Trophoblast cell (in vitro differentiated cells and primary cell): ENCODE data around the gene DZANK1.

ENCODE experiments used
- DNase-seq, 2 donors: peaks; one replicate each; pipeline ENCODE4 v3.0.0-alpha.2; 2016
- H2AFZ ChIP-seq: 2 replicates; pipeline ENCODE4 v1.6.1; 2013; ENCODE audit warnings: low read length, moderate library complexity, mild to moderate bottlenecking; ENCODE audit not compliant: insufficient read depth, poor library complexity
- H2AK5ac ChIP-seq: 2 replicates; pipeline ENCODE4 v1.6.1; 2013; ENCODE audit warnings: mild to moderate bottlenecking, low read length
- H2BK120ac ChIP-seq: 2 replicates; pipeline ENCODE4 v1.6.1; 2013; ENCODE audit warnings: low read length, mild to moderate bottlenecking, moderate library complexity; ENCODE audit not compliant: insufficient read depth, poor library complexity
- H2BK12ac ChIP-seq: 2 replicates; pipeline ENCODE4 v1.6.1; 2013; ENCODE audit warnings: mild to moderate bottlenecking, low read length, moderate library complexity
- H2BK5ac ChIP-seq: 2 replicates; pipeline ENCODE4 v1.6.1; 2013; ENCODE audit warnings: low read length, low read depth, moderate library complexity, mild to moderate bottlenecking; ENCODE audit not compliant: poor library complexity
- H3K14ac ChIP-seq: 2 replicates; pipeline ENCODE4 v1.6.1; 2013; ENCODE audit warnings: mild to moderate bottlenecking, low read length
- H3K18ac ChIP-seq: 2 replicates; pipeline ENCODE4 v1.6.1; 2013; ENCODE audit warnings: mild to moderate bottlenecking, low read length
- H3K23ac ChIP-seq: 2 replicates; pipeline ENCODE4 v1.6.1; 2013; ENCODE audit warnings: low read length
- H3K27ac ChIP-seq: 2 replicates; pipeline ENCODE4 v1.5.1; 2013; ENCODE audit warnings: low read depth, mild to moderate bottlenecking, inconsistent platforms, low read length, moderate library complexity
- H3K27me3 ChIP-seq: 2 replicates; pipeline ENCODE4 v1.6.1; 2013; ENCODE audit warnings: inconsistent platforms, mild to moderate bottlenecking, low read length, moderate library complexity; ENCODE audit not compliant: insufficient read depth
- H3K36me3 ChIP-seq, 2 experiments: 1 replicate in 1 of 2; 2 replicates in 1 of 2; pipeline ENCODE4 v1.6.1; 2013; ENCODE audit warnings: low read length in 2 of 2, mild to moderate bottlenecking in 2 of 2, moderate library complexity in 1 of 2; ENCODE audit not compliant: insufficient read depth in 2 of 2, control insufficient read depth in 1 of 2
- H3K4ac ChIP-seq: 2 replicates; pipeline ENCODE4 v1.6.1; 2013; ENCODE audit warnings: low read depth, mild to moderate bottlenecking, low read length, moderate library complexity
- H3K4me1 ChIP-seq, 2 experiments: 1 replicate in 1 of 2; 2 replicates in 1 of 2; pipeline ENCODE4 v1.6.1; 2013; ENCODE audit warnings: low read length in 2 of 2, mild to moderate bottlenecking in 2 of 2, moderate library complexity in 1 of 2; ENCODE audit not compliant: insufficient read depth in 2 of 2, control insufficient read depth in 1 of 2
- H3K4me2 ChIP-seq: 2 replicates; pipeline ENCODE4 v1.6.1; 2013; ENCODE audit warnings: inconsistent platforms, mild to moderate bottlenecking, low read length, moderate library complexity
- H3K4me3 ChIP-seq: 2 replicates; pipeline ENCODE4 v1.5.1; 2013; ENCODE audit warnings: mild to moderate bottlenecking, low read depth, low read length, inconsistent platforms
- H3K79me1 ChIP-seq: one replicate; pipeline ENCODE4 v1.6.1; 2013; ENCODE audit warnings: low read length
- H3K79me2 ChIP-seq: 2 replicates; pipeline ENCODE4 v1.6.1; 2013; ENCODE audit warnings: low read length, mild to moderate bottlenecking; ENCODE audit not compliant: control insufficient read depth, insufficient read depth, poor library complexity
- H3K9ac ChIP-seq: 2 replicates; pipeline ENCODE4 v1.6.1; 2013; ENCODE audit warnings: mild to moderate bottlenecking, low read length
- H3K9me3 ChIP-seq: 2 replicates; pipeline ENCODE4 v1.6.1; 2013; ENCODE audit warnings: low read depth, mild to moderate bottlenecking, control low read depth, inconsistent platforms, low read length; ENCODE audit not compliant: insufficient read depth
- H4K12ac ChIP-seq: 2 replicates; pipeline ENCODE4 v1.6.1; 2013; ENCODE audit warnings: low read depth, mild to moderate bottlenecking, low read length, moderate library complexity
- H4K8ac ChIP-seq: 2 replicates; pipeline ENCODE4 v1.6.1; 2013; ENCODE audit warnings: low read depth, mild to moderate bottlenecking, low read length, moderate library complexity
- H4K91ac ChIP-seq: one replicate; pipeline ENCODE4 v1.6.1; 2013; ENCODE audit warnings: low read depth, mild to moderate bottlenecking, low read length, moderate library complexity
- WGBS: extraction: QIAGEN DNeasy Blood & Tissue Kit; methylation state at CpG from one replicate; pipeline ENCODE4 v1.1.7; 2013; ENCODE audit warnings: missing lambda C conversion rate; ENCODE audit not compliant: insufficient read length, insufficient coverage; ENCODE audit errors: extremely low coverage; 5-methylcytosine and 5-hydroxymethylcytosine counted together

DZANK1 gene

GRCh38 chr20:18390201-18390600 lies 76.6 kb downstream of the DZANK1 start:
- Histone ChIP-seq H3K36me3 (no peaks in the 10 kb centered on the region), H2AK5ac (no peak overlapping the region), H3K14ac (no peak overlapping the region), H2BK12ac (no peak overlapping the region), H3K4ac (no peak overlapping the region), H3K4me1 (no peaks in the 10 kb centered on the region), H4K91ac (no peak overlapping the region), H3K79me2 (no peaks in the 10 kb centered on the region), H2BK5ac (no peak overlapping the region), H3K9me3 (no peaks in the 10 kb centered on the region), H2BK120ac (no peak overlapping the region), H3K4me3 (no peak overlapping the region), H3K27me3 (no peaks in the 10 kb centered on the region), H3K27ac (no peak overlapping the region), H3K18ac (no peak overlapping the region), H3K9ac (no peak overlapping the region), H4K8ac (no peak overlapping the region), H3K79me1 (no peaks in the 10 kb centered on the region), H3K4me2 (no peak overlapping the region), H3K23ac (no peak overlapping the region), H4K12ac (no peak overlapping the region), H2AFZ (no peak overlapping the region)
- no peak for DNase-seq
- WGBS = no CpG with 5 or more reads among the region's 3 CpGs

GRCh38 chr20:18388860-18389259 lies 78.0 kb downstream of the DZANK1 start:
- Histone ChIP-seq H2AK5ac (no peak overlapping the region), H3K14ac (no peak overlapping the region), H3K27ac (no peak overlapping the region), H4K12ac (no peak overlapping the region), H3K79me1 (no peaks in the 10 kb centered on the region), H3K4me2 (no peak overlapping the region), H3K36me3 (no peaks in the 10 kb centered on the region), H3K23ac (no peak overlapping the region), H2AFZ (no peak overlapping the region), H2BK5ac (no peak overlapping the region), H3K18ac (no peak overlapping the region), H2BK12ac (no peak overlapping the region), H4K8ac (no peak overlapping the region), H3K9ac (no peak overlapping the region), H3K79me2 (no peaks in the 10 kb centered on the region), H3K4me3 (no peak overlapping the region), H3K4ac (no peak overlapping the region), H4K91ac (no peak overlapping the region), H3K4me1 (no peaks in the 10 kb centered on the region), H3K9me3 (no peaks in the 10 kb centered on the region), H2BK120ac (no peak overlapping the region), H3K27me3 (no peaks in the 10 kb centered on the region)
- DNase-seq = no peak
- no CpG with 5 or more reads among the region's 6 CpGs for WGBS

- Histone ChIP-seq H3K23ac (no peak overlapping the region), H2BK120ac (no peak overlapping the region), H4K91ac (no peak overlapping the region), H3K4me2 (no peak overlapping the region), H3K27me3 (no peaks in the 10 kb centered on the region), H3K9ac (no peak overlapping the region), H2AK5ac (no peak overlapping the region), H2AFZ (no peak overlapping the region), H3K27ac (no peak overlapping the region), H3K4ac (no peak overlapping the region), H3K9me3 (peaks cover 2% of the 10 kb centered on the region), H4K12ac (no peak overlapping the region), H3K14ac (no peak overlapping the region), H3K79me1 (no peaks in the 10 kb centered on the region), H2BK12ac (no peak overlapping the region), H3K36me3 (no peaks in the 10 kb centered on the region), H3K79me2 (no peaks in the 10 kb centered on the region), H3K4me3 (no peak overlapping the region), H2BK5ac (no peak overlapping the region), H4K8ac (no peak overlapping the region), H3K18ac (no peak overlapping the region), H3K4me1 (no peaks in the 10 kb centered on the region)
- DNase-seq = no peak
- WGBS = no CpG with 5 or more reads among the region's 7 CpGs
Observed at GRCh38 chr20:18380908-18381529, 85.8 kb downstream of the DZANK1 start.

GRCh38 chr20:18377896-18378481 lies 88.8 kb downstream of the DZANK1 start:
- Histone ChIP-seq H2BK5ac (no peak overlapping the region), H3K18ac (no peak overlapping the region), H3K4me1 (no peaks in the 10 kb centered on the region), H3K4me3 (no peak overlapping the region), H3K79me1 (no peaks in the 10 kb centered on the region), H2BK12ac (no peak overlapping the region), H3K79me2 (no peaks in the 10 kb centered on the region), H3K4me2 (no peak overlapping the region), H3K14ac (no peak overlapping the region), H3K27ac (no peak overlapping the region), H3K36me3 (no peaks in the 10 kb centered on the region), H4K91ac (no peak overlapping the region), H3K9ac (no peak overlapping the region), H4K8ac (no peak overlapping the region), H3K27me3 (no peaks in the 10 kb centered on the region), H3K23ac (no peak overlapping the region), H2BK120ac (no peak overlapping the region), H3K4ac (no peak overlapping the region), H2AFZ (no peak overlapping the region), H4K12ac (no peak overlapping the region), H2AK5ac (no peak overlapping the region), H3K9me3 (peaks cover 2% of the 10 kb centered on the region)
- no peak for DNase-seq
- no CpG with 5 or more reads among the region's 8 CpGs for WGBS
